ENCODE data around the gene ITPR3.

Gene ITPR3

GRCh38 chr6:33688451-33689147 lies 67.5 kb downstream of the ITPR3 start:
- DNase-seq (ENCODE audit: low spot score in 2 of 2): no peak
- Histone ChIP-seq H3K27me3 (ENCODE audit: low read depth) (no peaks in the 10 kb centered on the region), H3K36me3 (replicated peaks) (peaks cover 76% of the 10 kb centered on the region)

DNA sequence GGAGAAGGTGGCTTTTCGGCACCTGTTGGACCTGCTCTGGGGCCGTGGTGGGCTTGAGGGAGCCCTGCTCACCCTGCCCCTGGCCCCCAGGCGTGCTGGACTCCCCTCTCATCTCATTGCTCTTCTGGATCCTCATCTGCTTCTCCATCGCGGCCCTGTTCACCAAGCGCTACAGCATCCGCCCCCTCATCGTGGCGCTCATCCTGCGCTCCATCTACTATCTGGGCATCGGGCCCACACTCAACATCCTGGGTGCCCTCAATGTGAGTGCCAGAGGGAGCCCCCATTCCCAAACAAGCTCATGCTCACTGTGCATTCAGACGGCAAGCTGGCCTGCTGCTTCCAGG lies 68.0 kb downstream of the ITPR3 start:
- in situ Hi-C loops (cut with MboI; ENCODE audit: low sequenced_read_pairs): no loop called here
- H3K36me3 ChIP-seq (replicated peaks): peaks cover 77% of the 10 kb centered on the region

More at GRCh38 chr6:33688451-33689147, 67.5 kb downstream of the ITPR3 start:
- Histone ChIP-seq H3K4me3 (no peak overlapping the region), H3K9me3 (no peaks in the 10 kb centered on the region), H3K4me1 (no peaks in the 10 kb centered on the region)
- in situ Hi-C loops (cut with MboI; ENCODE audit: low sequenced_read_pairs): no loop called here

DNA sequence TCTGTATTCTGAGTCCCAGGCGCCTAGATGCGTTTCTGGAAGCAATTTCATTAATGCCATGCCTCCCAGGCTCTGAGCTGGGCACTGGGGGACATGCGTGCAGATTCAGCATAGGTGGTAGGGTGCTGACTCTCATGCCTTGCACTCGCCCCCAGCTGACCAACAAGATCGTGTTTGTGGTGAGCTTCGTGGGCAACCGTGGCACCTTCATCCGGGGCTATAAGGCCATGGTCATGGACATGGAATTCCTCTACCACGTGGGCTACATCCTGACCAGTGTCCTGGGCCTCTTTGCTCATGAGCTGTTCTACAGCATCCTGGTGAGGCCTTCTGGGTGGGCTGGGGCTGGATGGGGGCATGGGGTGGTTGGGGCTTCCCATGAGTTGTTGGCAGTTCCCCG lies 68.8 kb downstream of the ITPR3 start:
- Histone ChIP-seq H3K36me3 (replicated peaks) (peaks cover 76% of the 10 kb centered on the region), H3K27me3 (ENCODE audit: low read depth) (no peaks in the 10 kb centered on the region), H3K4me3 (no peak overlapping the region), H3K9me3 (no peaks in the 10 kb centered on the region), H3K4me1 (no peaks in the 10 kb centered on the region)
- in situ Hi-C loops (cut with MboI; ENCODE audit: low sequenced_read_pairs): no loop called here
- no peak for DNase-seq (ENCODE audit: low spot score in 2 of 2)

More for the DNA sequence above, 68.0 kb downstream of the ITPR3 start:
- H3K9me3 ChIP-seq: no peaks in the 10 kb centered on the region
- H3K27me3 ChIP-seq (ENCODE audit: low read depth): no peaks in the 10 kb centered on the region
- no peak for DNase-seq (ENCODE audit: low spot score in 2 of 2)
- no peak overlapping the region for H3K4me3 ChIP-seq
- H3K4me1 ChIP-seq: no peaks in the 10 kb centered on the region

- Histone ChIP-seq H3K36me3 (replicated peaks) (peaks cover 76% of the 10 kb centered on the region), H3K4me3 (no peak overlapping the region), H3K4me1 (no peaks in the 10 kb centered on the region), H3K9me3 (no peaks in the 10 kb centered on the region), H3K27me3 (ENCODE audit: low read depth) (no peaks in the 10 kb centered on the region)
- in situ Hi-C loops (cut with MboI; ENCODE audit: low sequenced_read_pairs): no loop called here
- no peak for DNase-seq (ENCODE audit: low spot score in 2 of 2)
Observed at GRCh38 chr6:33690766-33691165, 69.6 kb downstream of the ITPR3 start.

DNA sequence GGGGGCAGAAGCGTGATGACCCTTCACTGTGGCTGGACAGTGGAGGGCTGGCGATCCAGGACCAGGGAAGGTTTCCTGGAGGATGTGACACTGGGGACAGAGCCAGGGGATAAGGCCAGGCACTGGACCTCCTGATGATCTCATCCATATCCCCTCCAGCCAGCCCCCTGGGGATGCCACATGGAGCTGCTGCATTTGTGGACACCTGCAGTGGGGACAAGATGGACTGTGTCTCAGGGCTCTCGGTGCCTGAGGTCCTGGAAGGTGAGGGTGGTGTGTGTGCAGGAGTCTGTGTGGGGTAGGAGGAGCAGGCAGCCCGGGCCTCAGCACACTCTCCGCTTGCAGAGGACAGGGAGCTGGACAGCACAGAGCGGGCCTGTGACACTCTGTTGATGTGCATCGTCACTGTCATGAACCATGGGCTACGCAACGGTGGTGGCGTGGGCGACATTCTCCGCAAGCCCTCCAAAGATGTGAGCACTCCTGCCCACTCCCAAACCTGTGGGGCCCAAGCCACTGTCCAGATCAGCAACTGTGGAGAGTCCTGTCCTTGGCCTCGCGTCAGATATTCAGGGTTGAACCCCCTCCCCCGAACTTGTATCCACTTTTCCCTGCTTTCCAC lies 70.4 kb downstream of the ITPR3 start:
- no peaks in the 10 kb centered on the region for H3K27me3 ChIP-seq (ENCODE audit: low read depth)
- peaks cover 76% of the 10 kb centered on the region for H3K36me3 ChIP-seq (replicated peaks)
- DNase-seq (ENCODE audit: low spot score in 2 of 2): no peak
- in situ Hi-C loops (cut with MboI; ENCODE audit: low sequenced_read_pairs): no loop called here
- H3K9me3 ChIP-seq: no peaks in the 10 kb centered on the region
- no peak overlapping the region for H3K4me3 ChIP-seq
- no peaks in the 10 kb centered on the region for H3K4me1 ChIP-seq

DNA sequence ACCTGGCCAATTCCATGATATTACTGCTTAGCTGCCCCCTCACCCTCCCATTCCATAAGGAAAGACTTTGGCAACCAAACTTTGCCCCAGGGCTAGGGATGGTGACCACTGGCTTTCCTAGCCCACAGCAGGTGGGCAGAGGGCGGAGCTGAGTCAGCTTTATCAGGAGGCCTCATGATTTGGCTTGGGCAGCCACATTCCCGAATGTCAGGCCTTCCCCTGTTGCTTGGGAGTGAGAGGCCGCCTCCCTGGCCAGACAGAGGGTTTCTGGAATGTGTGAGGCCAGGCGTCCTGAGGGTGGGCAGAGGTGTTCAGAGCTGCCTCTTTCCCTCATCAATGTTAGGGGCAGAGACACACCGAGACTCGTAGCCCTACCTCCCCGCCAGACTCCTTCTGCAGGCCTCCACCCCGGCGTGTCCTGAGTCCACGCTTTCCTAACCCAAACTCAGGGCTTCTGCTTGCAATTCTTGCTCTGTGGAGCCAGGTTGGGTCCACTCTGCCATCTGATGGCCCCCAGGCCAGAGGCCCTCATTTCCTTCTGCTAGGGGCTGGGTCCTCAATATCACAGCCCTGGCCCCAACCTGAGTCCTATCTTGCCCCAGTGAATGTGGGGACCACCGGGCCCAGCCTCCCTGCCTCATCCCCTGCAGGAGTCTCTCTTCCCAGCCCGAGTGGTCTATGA lies 71.1 kb downstream of the ITPR3 start:
- Histone ChIP-seq H3K4me1 (no peaks in the 10 kb centered on the region), H3K9me3 (no peaks in the 10 kb centered on the region), H3K36me3 (replicated peaks) (peaks cover 83% of the 10 kb centered on the region), H3K4me3 (no peak overlapping the region), H3K27me3 (ENCODE audit: low read depth) (no peaks in the 10 kb centered on the region)
- in situ Hi-C loops (cut with MboI; ENCODE audit: low sequenced_read_pairs): no loop called here
- no peak for DNase-seq (ENCODE audit: low spot score in 2 of 2)

GRCh38 chr6:33692760-33693158 lies 71.6 kb downstream of the ITPR3 start:
- no peaks in the 10 kb centered on the region for H3K4me1 ChIP-seq
- H3K27me3 ChIP-seq (ENCODE audit: low read depth): no peaks in the 10 kb centered on the region
- in situ Hi-C loops (cut with MboI; ENCODE audit: low sequenced_read_pairs): no loop called here
- no peaks in the 10 kb centered on the region for H3K9me3 ChIP-seq
- DNase-seq (ENCODE audit: low spot score in 2 of 2): no peak
- no peak overlapping the region for H3K4me3 ChIP-seq
- peaks cover 88% of the 10 kb centered on the region for H3K36me3 ChIP-seq (replicated peaks)

DNA sequence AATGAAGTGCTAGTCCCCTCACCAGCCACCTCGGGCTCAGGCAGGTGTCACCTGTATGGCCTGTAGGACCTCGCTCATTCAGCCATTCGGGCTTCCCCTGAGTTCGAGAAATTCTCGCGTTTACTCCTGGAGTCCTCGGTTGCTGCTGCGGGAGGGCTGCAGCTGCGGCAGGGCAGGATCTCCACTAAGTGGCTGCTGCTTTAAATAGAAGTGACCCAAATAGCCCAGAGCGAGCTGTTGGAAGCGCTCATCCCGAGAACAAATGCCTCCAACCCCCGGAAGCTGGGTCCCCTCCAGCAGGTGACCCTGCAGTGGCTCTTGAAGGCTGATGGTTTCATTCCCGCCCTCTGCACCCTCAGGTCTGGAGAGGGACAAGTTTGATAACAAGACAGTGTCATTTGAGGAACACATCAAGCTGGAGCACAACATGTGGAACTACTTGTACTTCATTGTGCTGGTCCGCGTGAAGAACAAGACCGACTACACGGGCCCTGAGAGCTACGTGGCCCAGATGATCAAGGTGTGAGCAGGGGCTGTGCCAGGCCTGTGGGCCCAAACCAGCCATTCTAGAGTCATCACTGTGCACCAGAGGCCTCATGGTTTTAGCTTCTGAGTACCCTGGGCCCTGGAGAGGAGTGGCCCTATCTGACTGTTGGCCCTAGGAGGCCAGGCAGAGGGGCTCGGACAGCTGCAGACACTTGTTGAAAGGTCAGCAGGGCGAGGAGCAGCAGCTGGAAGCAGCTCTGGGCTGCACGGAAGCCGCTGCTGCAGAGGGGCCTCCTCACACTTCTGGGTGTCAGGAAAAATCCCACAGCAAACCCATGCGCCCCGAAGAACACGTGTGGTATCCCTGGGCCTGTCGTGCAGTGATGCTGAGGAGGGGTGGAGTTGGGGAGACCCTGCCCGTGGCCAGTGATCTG lies 72.3 kb downstream of the ITPR3 start:
- in situ Hi-C loops (cut with MboI; ENCODE audit: low sequenced_read_pairs): no loop called here
- Histone ChIP-seq H3K27me3 (ENCODE audit: low read depth) (no peaks in the 10 kb centered on the region), H3K36me3 (replicated peaks) (peaks cover 91% of the 10 kb centered on the region), H3K4me1 (no peaks in the 10 kb centered on the region), H3K9me3 (no peaks in the 10 kb centered on the region), H3K4me3 (no peak overlapping the region)
- no peak for DNase-seq (ENCODE audit: low spot score in 2 of 2)

DNA sequence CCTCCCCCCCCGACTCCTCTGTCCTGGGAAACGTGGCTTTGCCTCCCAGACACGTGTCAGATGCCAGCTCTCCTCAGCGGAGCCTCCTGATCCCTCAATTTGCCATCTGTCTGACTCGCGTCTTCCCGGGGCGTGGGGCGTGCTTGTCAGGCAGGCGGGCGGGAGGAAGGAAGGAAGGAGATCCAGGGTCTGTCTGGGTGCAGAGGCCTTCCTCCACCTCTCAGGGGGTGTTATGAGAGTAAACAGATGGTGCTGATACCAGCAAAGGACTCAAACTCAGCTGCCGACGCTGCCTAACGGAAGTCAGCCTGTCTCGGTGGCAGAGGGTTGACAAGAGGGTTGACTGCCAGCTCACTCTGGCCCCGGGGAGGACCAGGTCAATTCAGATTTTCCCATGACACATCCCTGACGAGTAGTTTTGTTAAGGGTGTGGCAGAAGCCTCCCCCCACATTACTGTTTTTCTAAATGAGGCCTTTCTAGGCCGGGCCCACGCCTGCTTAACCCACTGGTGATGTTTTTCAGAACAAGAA lies 73.3 kb downstream of the ITPR3 start:
- H3K4me1 ChIP-seq: no peaks in the 10 kb centered on the region
- no peak for DNase-seq (ENCODE audit: low spot score in 2 of 2)
- H3K27me3 ChIP-seq (ENCODE audit: low read depth): no peaks in the 10 kb centered on the region
- no peak overlapping the region for H3K4me3 ChIP-seq
- in situ Hi-C loops (cut with MboI; ENCODE audit: low sequenced_read_pairs): no loop called here
- H3K36me3 ChIP-seq (replicated peaks): peaks cover 91% of the 10 kb centered on the region
- H3K9me3 ChIP-seq: no peaks in the 10 kb centered on the region

GRCh38 chr6:33694977-33695376 lies 73.9 kb downstream of the ITPR3 start:
- in situ Hi-C loops (cut with MboI; ENCODE audit: low sequenced_read_pairs): no loop called here
- Histone ChIP-seq H3K4me3 (no peak overlapping the region), H3K27me3 (ENCODE audit: low read depth) (no peaks in the 10 kb centered on the region), H3K9me3 (no peaks in the 10 kb centered on the region), H3K36me3 (replicated peaks) (peaks cover 91% of the 10 kb centered on the region), H3K4me1 (no peaks in the 10 kb centered on the region)
- no peak for DNase-seq (ENCODE audit: low spot score in 2 of 2)

- Histone ChIP-seq H3K4me3 (no peak overlapping the region), H3K9me3 (no peaks in the 10 kb centered on the region), H3K27me3 (ENCODE audit: low read depth) (no peaks in the 10 kb centered on the region), H3K36me3 (replicated peaks) (peaks cover 91% of the 10 kb centered on the region), H3K4me1 (no peaks in the 10 kb centered on the region)
- DNase-seq (ENCODE audit: low spot score in 2 of 2): no peak
- in situ Hi-C loops (cut with MboI; ENCODE audit: low sequenced_read_pairs): no loop called here
Observed at GRCh38 chr6:33695451-33695887, 74.3 kb downstream of the ITPR3 start.

GRCh38 chr6:33696076-33696475 lies 75.0 kb downstream of the ITPR3 start:
- no peak for DNase-seq (ENCODE audit: low spot score in 2 of 2)
- Histone ChIP-seq H3K4me3 (no peak overlapping the region), H3K9me3 (no peaks in the 10 kb centered on the region), H3K36me3 (replicated peaks) (peaks cover 91% of the 10 kb centered on the region), H3K4me1 (no peaks in the 10 kb centered on the region), H3K27me3 (ENCODE audit: low read depth) (no peaks in the 10 kb centered on the region)
- in situ Hi-C loops (cut with MboI; ENCODE audit: low sequenced_read_pairs): no loop called here

All from HAP-1 (cell line).